ENCODE data around the gene DCAF15.

Gene DCAF15

GRCh38 chr19:13989487-13989886 lies 37.2 kb downstream of the DCAF15 start:
- Histone ChIP-seq H3K27me3 (ENCODE audit: control insufficient read depth in 5 of 5, insufficient read depth in 4 of 5, low read length in 5 of 5) (no peaks in the 10 kb centered on the region), H3K9ac (ENCODE audit: low read length in 5 of 5) (no peak overlapping the region), H3K9me3 (ENCODE audit: control insufficient read depth in 5 of 5, low read length in 5 of 5) (no peaks in the 10 kb centered on the region), H3K4me1 (ENCODE audit: control insufficient read depth in 5 of 5, insufficient read depth in 5 of 5, low read length in 5 of 5) (peaks cover 1 to 33% (median 23%) of the 10 kb centered on the region in 5 donors), H3K36me3 (ENCODE audit: control insufficient read depth in 5 of 5, insufficient read depth in 5 of 5, low read length in 5 of 5) (peaks cover 0 to 35% (median 23%) of the 10 kb centered on the region in 5 donors), H3K4me3 (ENCODE audit: low read depth in 1 of 5, low read length in 5 of 5) (no peak overlapping the region), H3K27ac (ENCODE audit: low read depth, low read length) (no peak overlapping the region)

- no peaks in the 10 kb centered on the region for H3K27me3 ChIP-seq (ENCODE audit: control insufficient read depth in 5 of 5, insufficient read depth in 4 of 5, low read length in 5 of 5)
- no peak overlapping the region for H3K9ac ChIP-seq (ENCODE audit: low read length in 5 of 5)
- peaks cover 1 to 37% (median 26%) of the 10 kb centered on the region in 5 donors for H3K4me1 ChIP-seq (ENCODE audit: control insufficient read depth in 5 of 5, insufficient read depth in 5 of 5, low read length in 5 of 5)
- peaks cover 0 to 35% (median 23%) of the 10 kb centered on the region in 5 donors for H3K36me3 ChIP-seq (ENCODE audit: control insufficient read depth in 5 of 5, insufficient read depth in 5 of 5, low read length in 5 of 5)
- no peak overlapping the region for H3K4me3 ChIP-seq (ENCODE audit: low read depth in 1 of 5, low read length in 5 of 5)
- no peaks in the 10 kb centered on the region for H3K9me3 ChIP-seq (ENCODE audit: control insufficient read depth in 5 of 5, low read length in 5 of 5)
- H3K27ac ChIP-seq (ENCODE audit: low read depth, low read length): no peak overlapping the region
These were observed 37.8 kb downstream of the DCAF15 start for GRCh38 chr19:13990085-13990484.

GRCh38 chr19:13992025-13992424 lies 39.7 kb downstream of the DCAF15 start:
- H3K9me3 ChIP-seq (ENCODE audit: control insufficient read depth in 5 of 5, low read length in 5 of 5): no peaks in the 10 kb centered on the region
- H3K27ac ChIP-seq (ENCODE audit: low read depth, low read length): no peak overlapping the region
- peaks cover 0 to 24% (median 15%) of the 10 kb centered on the region in 5 donors for H3K4me1 ChIP-seq (ENCODE audit: control insufficient read depth in 5 of 5, insufficient read depth in 5 of 5, low read length in 5 of 5)
- no peaks in the 10 kb centered on the region for H3K27me3 ChIP-seq (ENCODE audit: control insufficient read depth in 5 of 5, insufficient read depth in 4 of 5, low read length in 5 of 5)
- H3K9ac ChIP-seq (ENCODE audit: low read length in 5 of 5): no peak overlapping the region
- H3K4me3 ChIP-seq (ENCODE audit: low read depth in 1 of 5, low read length in 5 of 5): no peak overlapping the region
- H3K36me3 ChIP-seq (ENCODE audit: control insufficient read depth in 5 of 5, insufficient read depth in 5 of 5, low read length in 5 of 5): peaks cover 0 to 39% (median 23%) of the 10 kb centered on the region in 5 donors

- H3K36me3 ChIP-seq (ENCODE audit: control insufficient read depth in 5 of 5, insufficient read depth in 5 of 5, low read length in 5 of 5): peaks cover 0 to 45% (median 28%) of the 10 kb centered on the region in 5 donors
- H3K9ac ChIP-seq (ENCODE audit: low read length in 5 of 5): no peak overlapping the region
- peaks cover 0 to 9% (median 7%) of the 10 kb centered on the region in 5 donors for H3K4me1 ChIP-seq (ENCODE audit: control insufficient read depth in 5 of 5, insufficient read depth in 5 of 5, low read length in 5 of 5)
- H3K4me3 ChIP-seq (ENCODE audit: low read depth in 1 of 5, low read length in 5 of 5): no peak overlapping the region
- H3K27me3 ChIP-seq (ENCODE audit: control insufficient read depth in 5 of 5, insufficient read depth in 4 of 5, low read length in 5 of 5): no peaks in the 10 kb centered on the region
- H3K9me3 ChIP-seq (ENCODE audit: control insufficient read depth in 5 of 5, low read length in 5 of 5): peaks cover 0 to 3% (median 1%) of the 10 kb centered on the region in 5 donors
- H3K27ac ChIP-seq (ENCODE audit: low read depth, low read length): no peak overlapping the region
These were observed 41.4 kb downstream of the DCAF15 start for GRCh38 chr19:13993590-13994300.

GRCh38 chr19:13995017-13995728 lies 42.9 kb downstream of the DCAF15 start:
- H3K9me3 ChIP-seq (ENCODE audit: control insufficient read depth in 5 of 5, low read length in 5 of 5): peaks cover 0 to 9% (median 8%) of the 10 kb centered on the region in 5 donors
- H3K27ac ChIP-seq (ENCODE audit: low read depth, low read length): no peak overlapping the region
- peaks cover 0 to 46% (median 28%) of the 10 kb centered on the region in 5 donors for H3K36me3 ChIP-seq (ENCODE audit: control insufficient read depth in 5 of 5, insufficient read depth in 5 of 5, low read length in 5 of 5)
- no peaks in the 10 kb centered on the region for H3K27me3 ChIP-seq (ENCODE audit: control insufficient read depth in 5 of 5, insufficient read depth in 4 of 5, low read length in 5 of 5)
- peak overlapping the region in 1 of 5 donors; percentile 47 for H3K9ac ChIP-seq (ENCODE audit: low read length in 5 of 5)
- no peak overlapping the region for H3K4me3 ChIP-seq (ENCODE audit: low read depth in 1 of 5, low read length in 5 of 5)
- peaks cover 0 to 9% (median 7%) of the 10 kb centered on the region in 5 donors for H3K4me1 ChIP-seq (ENCODE audit: control insufficient read depth in 5 of 5, insufficient read depth in 5 of 5, low read length in 5 of 5)

- H3K9me3 ChIP-seq (ENCODE audit: control insufficient read depth in 5 of 5, low read length in 5 of 5): peaks cover 0 to 9% (median 8%) of the 10 kb centered on the region in 5 donors
- H3K27ac ChIP-seq (ENCODE audit: low read depth, low read length): no peak overlapping the region
- H3K4me3 ChIP-seq (ENCODE audit: low read depth in 1 of 5, low read length in 5 of 5): no peak overlapping the region
- H3K27me3 ChIP-seq (ENCODE audit: control insufficient read depth in 5 of 5, insufficient read depth in 4 of 5, low read length in 5 of 5): no peaks in the 10 kb centered on the region
- H3K36me3 ChIP-seq (ENCODE audit: control insufficient read depth in 5 of 5, insufficient read depth in 5 of 5, low read length in 5 of 5): peaks cover 0 to 40% (median 24%) of the 10 kb centered on the region in 5 donors
- H3K9ac ChIP-seq (ENCODE audit: low read length in 5 of 5): no peak overlapping the region
- peaks cover 0 to 9% (median 7%) of the 10 kb centered on the region in 5 donors for H3K4me1 ChIP-seq (ENCODE audit: control insufficient read depth in 5 of 5, insufficient read depth in 5 of 5, low read length in 5 of 5)
These were observed 43.8 kb downstream of the DCAF15 start for GRCh38 chr19:13995878-13996765.

- Histone ChIP-seq H3K27me3 (ENCODE audit: control insufficient read depth in 5 of 5, insufficient read depth in 4 of 5, low read length in 5 of 5) (no peaks in the 10 kb centered on the region), H3K9ac (ENCODE audit: low read length in 5 of 5) (no peak overlapping the region), H3K4me1 (ENCODE audit: control insufficient read depth in 5 of 5, insufficient read depth in 5 of 5, low read length in 5 of 5) (peaks cover 0 to 11% (median 7%) of the 10 kb centered on the region in 5 donors), H3K27ac (ENCODE audit: low read depth, low read length) (no peak overlapping the region), H3K36me3 (ENCODE audit: control insufficient read depth in 5 of 5, insufficient read depth in 5 of 5, low read length in 5 of 5) (peaks cover 0 to 30% (median 18%) of the 10 kb centered on the region in 5 donors), H3K4me3 (ENCODE audit: low read depth in 1 of 5, low read length in 5 of 5) (no peak overlapping the region), H3K9me3 (ENCODE audit: control insufficient read depth in 5 of 5, low read length in 5 of 5) (peaks cover 0 to 9% (median 8%) of the 10 kb centered on the region in 5 donors)
These were observed 44.8 kb downstream of the DCAF15 start for GRCh38 chr19:13996928-13997630.

GRCh38 chr19:13997631-13997962 lies 45.3 kb downstream of the DCAF15 start:
- no peak overlapping the region for H3K27ac ChIP-seq (ENCODE audit: low read depth, low read length)
- peaks cover 0 to 13% (median 9%) of the 10 kb centered on the region in 5 donors for H3K4me1 ChIP-seq (ENCODE audit: control insufficient read depth in 5 of 5, insufficient read depth in 5 of 5, low read length in 5 of 5)
- H3K9ac ChIP-seq (ENCODE audit: low read length in 5 of 5): no peak overlapping the region
- peaks cover 0 to 25% (median 13%) of the 10 kb centered on the region in 5 donors for H3K36me3 ChIP-seq (ENCODE audit: control insufficient read depth in 5 of 5, insufficient read depth in 5 of 5, low read length in 5 of 5)
- no peaks in the 10 kb centered on the region for H3K27me3 ChIP-seq (ENCODE audit: control insufficient read depth in 5 of 5, insufficient read depth in 4 of 5, low read length in 5 of 5)
- H3K4me3 ChIP-seq (ENCODE audit: low read depth in 1 of 5, low read length in 5 of 5): no peak overlapping the region
- peaks cover 0 to 9% (median 8%) of the 10 kb centered on the region in 5 donors for H3K9me3 ChIP-seq (ENCODE audit: control insufficient read depth in 5 of 5, low read length in 5 of 5)

- no peak overlapping the region for H3K9ac ChIP-seq (ENCODE audit: low read length in 5 of 5)
- H3K4me1 ChIP-seq (ENCODE audit: control insufficient read depth in 5 of 5, insufficient read depth in 5 of 5, low read length in 5 of 5): peaks cover 2 to 21% (median 17%) of the 10 kb centered on the region in 5 donors
- H3K27ac ChIP-seq (ENCODE audit: low read depth, low read length): no peak overlapping the region
- no peak overlapping the region for H3K4me3 ChIP-seq (ENCODE audit: low read depth in 1 of 5, low read length in 5 of 5)
- H3K27me3 ChIP-seq (ENCODE audit: control insufficient read depth in 5 of 5, insufficient read depth in 4 of 5, low read length in 5 of 5): no peaks in the 10 kb centered on the region
- peaks cover 0 to 18% (median 8%) of the 10 kb centered on the region in 5 donors for H3K36me3 ChIP-seq (ENCODE audit: control insufficient read depth in 5 of 5, insufficient read depth in 5 of 5, low read length in 5 of 5)
- peaks cover 0 to 9% (median 8%) of the 10 kb centered on the region in 5 donors for H3K9me3 ChIP-seq (ENCODE audit: control insufficient read depth in 5 of 5, low read length in 5 of 5)
These were observed 46.1 kb downstream of the DCAF15 start for GRCh38 chr19:13998426-13998825.

Measured in subcutaneous abdominal adipose tissue (tissue), 5 donors.